Measurements from ENCODE around the gene CCDC181. TPM values are rescaled to one million over a fixed set of nuclear protein-coding genes. Genes with fewer than 3 reads are reported as not detected.
"Not testable (repeated sequence)": the region's sequence is repeated elsewhere in the genome, so short reads cannot be mapped to it uniquely, and the experiment has no call there.

CCDC181 gene
- polyA plus RNA-seq, 1 experiment: 0.09 TPM

DNA sequence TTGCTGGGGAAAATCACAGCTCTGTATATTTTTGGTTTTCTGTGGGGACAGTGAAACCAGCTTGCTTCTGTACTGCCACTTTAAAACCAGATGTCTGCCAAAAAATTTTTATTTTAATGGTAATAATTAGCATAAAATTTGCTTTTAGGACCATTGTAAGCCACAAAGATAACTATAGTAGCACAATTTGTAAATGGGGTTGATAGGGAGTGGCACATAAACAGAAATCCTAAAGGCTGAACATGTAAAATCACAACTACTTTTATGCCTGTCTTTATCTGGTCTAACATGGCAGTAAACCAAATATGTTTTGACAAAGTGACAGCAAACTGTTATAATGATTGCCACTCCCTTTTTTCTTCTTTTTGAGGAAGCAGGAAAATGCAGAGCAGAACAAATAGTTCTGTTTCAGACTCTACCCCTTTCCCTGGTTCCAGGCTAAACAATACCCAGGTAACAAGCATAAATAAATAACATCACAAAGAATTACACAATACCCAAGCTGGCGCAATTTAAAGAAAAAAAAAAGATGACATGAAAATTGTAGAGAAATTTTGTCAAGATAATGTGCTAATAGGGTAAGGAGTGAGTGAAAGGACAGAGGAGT, 24.0 kb upstream of the CCDC181 start:
- Histone ChIP-seq H3K27me3 (ENCODE audit: control insufficient read depth, insufficient read depth, low read length) (no peaks in the 10 kb centered on the region), H3K27ac (ENCODE audit: low read depth, low read length) (no peak overlapping the region), H3K9me3 (ENCODE audit: control insufficient read depth, insufficient read depth, low read length) (no peaks in the 10 kb centered on the region; the same call in 1 of the 2 replicates), H3K4me3 (ENCODE audit: low read depth, low read length) (no peak overlapping the region)
- TF ChIP-seq, protein P1, sequence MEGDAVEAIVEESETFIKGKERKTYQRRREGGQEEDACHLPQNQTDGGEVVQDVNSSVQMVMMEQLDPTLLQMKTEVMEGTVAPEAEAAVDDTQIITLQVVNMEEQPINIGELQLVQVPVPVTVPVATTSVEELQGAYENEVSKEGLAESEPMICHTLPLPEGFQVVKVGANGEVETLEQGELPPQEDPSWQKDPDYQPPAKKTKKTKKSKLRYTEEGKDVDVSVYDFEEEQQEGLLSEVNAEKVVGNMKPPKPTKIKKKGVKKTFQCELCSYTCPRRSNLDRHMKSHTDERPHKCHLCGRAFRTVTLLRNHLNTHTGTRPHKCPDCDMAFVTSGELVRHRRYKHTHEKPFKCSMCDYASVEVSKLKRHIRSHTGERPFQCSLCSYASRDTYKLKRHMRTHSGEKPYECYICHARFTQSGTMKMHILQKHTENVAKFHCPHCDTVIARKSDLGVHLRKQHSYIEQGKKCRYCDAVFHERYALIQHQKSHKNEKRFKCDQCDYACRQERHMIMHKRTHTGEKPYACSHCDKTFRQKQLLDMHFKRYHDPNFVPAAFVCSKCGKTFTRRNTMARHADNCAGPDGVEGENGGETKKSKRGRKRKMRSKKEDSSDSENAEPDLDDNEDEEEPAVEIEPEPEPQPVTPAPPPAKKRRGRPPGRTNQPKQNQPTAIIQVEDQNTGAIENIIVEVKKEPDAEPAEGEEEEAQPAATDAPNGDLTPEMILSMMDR (IDR thresholded peaks at IDR 0.05; ENCODE audit: low read depth, low read length): no peak
- no peak for DNase-seq (ENCODE audit: low read depth, low spot score)
- POLR2A ChIA-PET: no interaction called here
- CTCF ChIA-PET: no interaction called here

DNA sequence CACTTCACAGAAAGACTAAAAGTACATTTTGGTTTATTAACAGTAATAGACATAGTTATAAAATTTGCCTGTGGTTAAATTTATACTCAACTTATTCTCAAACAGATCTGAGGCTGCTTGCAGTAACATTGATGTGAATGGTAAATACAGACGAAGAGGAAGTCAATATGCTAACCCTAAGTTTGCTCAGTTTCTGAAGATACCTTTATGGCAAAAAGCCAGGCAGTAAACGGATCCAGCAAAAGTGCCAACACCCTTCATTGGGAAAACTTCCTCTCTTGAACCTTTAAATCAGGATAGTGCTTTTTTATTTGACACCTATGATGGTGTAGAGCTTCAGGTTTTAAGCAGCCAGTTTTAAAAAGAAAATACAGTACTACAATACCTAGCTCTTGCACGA, 16.6 kb upstream of the CCDC181 start:
- no peaks in the 10 kb centered on the region for H3K27me3 ChIP-seq (ENCODE audit: control insufficient read depth, insufficient read depth, low read length)
- no peak for DNase-seq (ENCODE audit: low read depth, low spot score)
- no peaks in the 10 kb centered on the region for H3K9me3 ChIP-seq (ENCODE audit: control insufficient read depth, insufficient read depth, low read length)
- POLR2A ChIA-PET: no interaction called here
- CTCF ChIA-PET: interaction anchor here (0.5 to 1.2 kb wide), 2 partner anchors 103 to 171 kb away, joined by 3 to 4 read pairs; no protein-coding TSS in a partner anchor
- no peak overlapping the region for H3K4me3 ChIP-seq (ENCODE audit: low read depth, low read length)
- no peak overlapping the region for H3K27ac ChIP-seq (ENCODE audit: low read depth, low read length)
- TF ChIP-seq, protein P1 (IDR thresholded peaks at IDR 0.05; ENCODE audit: low read depth, low read length): no peak

DNA sequence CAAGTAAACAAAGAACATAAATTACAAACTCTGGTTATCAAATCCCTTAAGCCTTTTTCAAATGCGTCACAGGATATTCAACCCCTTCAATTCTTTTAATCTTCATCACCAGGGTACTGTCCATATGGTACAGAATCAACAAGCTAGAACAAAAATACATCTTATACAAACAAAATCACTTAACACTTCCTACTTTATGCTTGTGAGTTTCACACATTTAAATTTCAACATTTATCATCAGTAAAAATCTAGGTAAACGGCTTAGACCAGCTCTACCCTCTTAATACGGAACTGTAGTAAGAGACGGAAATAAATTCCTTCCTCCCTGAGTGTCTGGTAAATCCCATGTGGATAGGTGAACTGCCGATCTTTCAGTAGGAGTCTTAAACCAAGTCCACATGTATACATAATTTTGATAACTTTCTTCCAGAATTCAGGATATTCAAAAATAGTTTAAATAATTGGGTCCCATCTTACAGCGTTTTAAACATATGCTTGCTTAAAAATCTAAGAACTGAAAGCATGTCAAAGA, 1.0 kb downstream of the CCDC181 start:
- DNase-seq (ENCODE audit: low read depth, low spot score): no peak
- Histone ChIP-seq H3K27me3 (ENCODE audit: control insufficient read depth, insufficient read depth, low read length) (no peaks in the 10 kb centered on the region), H3K27ac (ENCODE audit: low read depth, low read length) (no peak overlapping the region), H3K9me3 (ENCODE audit: control insufficient read depth, insufficient read depth, low read length) (no peaks in the 10 kb centered on the region), H3K4me3 (ENCODE audit: low read depth, low read length) (no peak overlapping the region)
- ChIA-PET CTCF (interaction anchor here (0.7 to 1.5 kb wide), 4 partner anchors 40 to 823 kb away, joined by 3 to 5 read pairs (median 4); no protein-coding TSS in a partner anchor), POLR2A (no interaction called here)
- TF ChIP-seq, protein P1 (IDR thresholded peaks at IDR 0.05; ENCODE audit: low read depth, low read length): no peak

DNA sequence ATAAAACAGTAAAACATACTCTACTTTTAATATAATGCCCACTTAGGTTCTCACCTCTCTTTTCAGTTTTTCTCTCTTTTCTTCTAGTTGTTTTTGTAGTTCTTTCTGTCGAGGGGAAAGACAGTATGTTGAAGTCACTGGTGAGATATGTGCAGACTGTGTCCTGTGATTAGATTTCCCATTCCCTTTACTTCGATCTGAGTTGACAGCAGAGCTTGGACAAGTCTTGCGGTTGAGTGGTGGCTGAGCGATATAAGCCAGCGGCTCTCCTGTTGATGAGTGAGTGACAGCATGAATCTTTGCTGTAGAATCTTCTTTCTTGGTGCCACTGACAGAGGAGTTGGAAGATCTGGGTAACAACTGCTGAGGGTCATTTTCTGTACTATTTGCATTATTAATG, 6.0 kb downstream of the CCDC181 start:
- H3K4me3 ChIP-seq (ENCODE audit: low read depth, low read length): no peak overlapping the region
- H3K27ac ChIP-seq (ENCODE audit: low read depth, low read length): no peak overlapping the region
- TF ChIP-seq, protein P1 (IDR thresholded peaks at IDR 0.05; ENCODE audit: low read depth, low read length): no peak
- ChIA-PET CTCF (no interaction called here), POLR2A (no interaction called here)
- no peak for DNase-seq (ENCODE audit: low read depth, low spot score)
- H3K27me3 ChIP-seq (ENCODE audit: control insufficient read depth, insufficient read depth, low read length): no peaks in the 10 kb centered on the region
- no peaks in the 10 kb centered on the region for H3K9me3 ChIP-seq (ENCODE audit: control insufficient read depth, insufficient read depth, low read length)

DNA sequence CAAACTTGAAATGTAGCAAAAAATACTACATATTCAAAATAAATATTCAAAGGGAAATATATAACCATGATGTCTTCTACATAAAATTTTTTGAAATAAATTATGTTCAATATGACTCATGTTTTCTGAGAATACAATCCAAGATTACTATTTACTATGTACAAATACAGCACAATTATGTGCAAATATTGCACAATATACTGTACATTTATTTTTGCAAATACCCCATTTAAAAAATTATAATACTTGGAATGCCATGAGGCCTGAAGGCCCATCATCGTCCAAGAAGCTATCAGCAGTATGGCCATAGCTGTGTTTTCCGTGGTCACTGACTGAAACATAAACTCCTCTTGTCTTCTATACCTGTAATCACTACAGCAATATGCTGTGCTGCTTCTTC, 12.3 kb downstream of the CCDC181 start:
- POLR2A ChIA-PET: no interaction called here
- CTCF ChIA-PET: no interaction called here
- no peak for DNase-seq (ENCODE audit: low read depth, low spot score)
- no peaks in the 10 kb centered on the region for H3K9me3 ChIP-seq (ENCODE audit: control insufficient read depth, insufficient read depth, low read length)
- TF ChIP-seq, protein P1 (IDR thresholded peaks at IDR 0.05; ENCODE audit: low read depth, low read length): no peak
- no peak overlapping the region for H3K27ac ChIP-seq (ENCODE audit: low read depth, low read length)
- H3K4me3 ChIP-seq (ENCODE audit: low read depth, low read length): no peak overlapping the region
- H3K27me3 ChIP-seq (ENCODE audit: control insufficient read depth, insufficient read depth, low read length): no peaks in the 10 kb centered on the region

DNA sequence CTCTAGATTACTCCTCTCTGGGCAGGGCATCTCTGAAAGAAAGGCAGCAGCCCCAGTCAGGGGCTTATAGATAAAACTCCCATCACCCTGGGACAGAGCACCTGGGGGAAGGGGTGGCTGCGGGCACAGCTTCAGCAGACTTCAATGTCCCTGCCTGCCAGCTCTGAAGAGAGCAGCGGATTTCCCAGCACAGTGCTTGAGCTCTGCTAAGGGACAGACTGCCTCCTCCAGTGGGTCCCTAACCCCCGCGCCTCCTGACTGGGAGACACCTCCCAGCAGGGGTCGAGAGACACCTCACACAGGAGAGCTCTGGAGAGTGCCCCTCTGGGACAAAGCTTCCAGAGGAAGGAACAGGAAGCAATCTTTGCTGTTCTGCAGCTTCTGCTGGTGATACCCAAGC, 18.9 kb downstream of the CCDC181 start:
- DNase-seq (ENCODE audit: low read depth, low spot score); H3K27ac ChIP-seq (ENCODE audit: low read depth, low read length); CTCF ChIA-PET; H3K4me3 ChIP-seq (ENCODE audit: low read depth, low read length); H3K27me3 ChIP-seq (ENCODE audit: control insufficient read depth, insufficient read depth, low read length); POLR2A ChIA-PET; H3K9me3 ChIP-seq (ENCODE audit: control insufficient read depth, insufficient read depth, low read length): not testable (repeated sequence)

DNA sequence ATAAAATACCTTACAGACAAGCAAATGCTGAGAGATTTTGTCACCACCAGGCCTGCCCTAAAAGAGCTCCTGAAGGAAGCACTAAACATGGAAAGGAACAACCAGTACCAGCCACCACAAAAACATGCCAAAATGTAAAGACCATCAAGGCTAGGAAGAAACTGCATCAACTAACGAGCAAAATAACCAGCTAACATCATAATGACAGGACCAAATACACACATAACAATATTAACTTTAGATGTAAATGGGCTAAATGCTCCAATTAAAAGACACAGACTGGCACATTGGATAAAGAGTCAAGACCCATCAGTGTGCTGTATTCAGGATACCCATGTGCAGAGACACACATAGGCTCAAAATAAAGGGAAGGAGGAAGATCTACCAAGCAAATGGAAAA, 24.7 kb downstream of the CCDC181 start:
- H3K4me3 ChIP-seq (ENCODE audit: low read depth, low read length); H3K9me3 ChIP-seq (ENCODE audit: control insufficient read depth, insufficient read depth, low read length); CTCF ChIA-PET; H3K27ac ChIP-seq (ENCODE audit: low read depth, low read length); DNase-seq (ENCODE audit: low read depth, low spot score); H3K27me3 ChIP-seq (ENCODE audit: control insufficient read depth, insufficient read depth, low read length); POLR2A ChIA-PET: not testable (repeated sequence)

All from AG04450 (cell line).